ENCODE results near the gene ABR. TPM values are rescaled to one million over a fixed set of nuclear protein-coding genes. Genes with fewer than 3 reads are reported as not detected.

Gene ABR
- polyA plus RNA-seq, 3 donors, result 19.8 to 160 (median 26.0) TPM

DNA sequence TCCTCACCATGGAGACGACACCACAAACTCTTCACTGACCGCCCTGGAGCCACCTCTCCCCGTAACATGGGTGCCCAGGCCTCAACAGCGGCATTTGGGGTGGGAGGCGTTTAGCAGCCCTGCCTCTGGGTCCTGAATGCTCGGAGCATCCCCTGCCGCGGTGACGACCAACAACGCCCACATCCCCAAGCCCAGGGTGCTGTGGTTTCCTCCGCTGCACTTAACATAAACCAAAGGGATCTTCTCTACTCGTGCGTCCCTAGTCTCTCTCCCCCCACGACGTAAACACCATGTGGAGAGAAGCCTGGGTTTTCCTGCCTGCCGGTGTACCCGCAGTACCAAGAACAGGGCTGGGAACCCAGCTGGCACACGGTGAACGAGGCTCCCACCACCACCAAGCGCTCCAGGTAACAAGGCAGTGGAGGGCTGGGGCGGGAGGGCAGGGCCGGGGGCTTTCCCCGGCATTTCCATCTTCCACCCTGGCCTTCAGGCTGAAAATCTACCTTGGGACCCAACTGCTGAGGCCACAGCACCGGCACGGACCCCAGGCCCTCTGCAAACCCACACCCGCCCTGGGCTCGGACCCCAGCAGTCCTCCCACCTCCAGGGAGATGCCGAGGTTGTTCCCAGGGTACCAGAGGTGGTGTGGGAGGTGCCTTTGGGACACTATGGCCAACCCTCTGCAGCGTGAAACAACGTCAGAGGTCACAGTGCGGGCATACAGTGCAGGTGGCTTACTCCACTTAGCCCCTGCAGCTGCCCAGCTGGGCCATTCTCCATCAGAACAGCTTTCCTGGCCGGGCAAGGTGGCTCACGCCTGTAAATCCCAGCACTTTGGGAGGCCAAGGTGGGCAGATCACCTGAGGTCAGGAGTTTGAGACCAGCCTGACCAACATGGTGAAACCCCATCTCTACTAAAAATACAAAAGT, 128.5 kb downstream of the ABR start:
- Histone ChIP-seq H3K9ac (ENCODE audit: insufficient read depth, low read length, poor library complexity, severe bottlenecking) (no peak overlapping the region), H3K4me3 (replicated peaks in 1 of 3; ENCODE audit: low read depth in 2 of 3, low read length in 3 of 3) (no peak overlapping the region), H3K4me1 (ENCODE audit: control insufficient read depth in 1 of 2, insufficient read depth in 2 of 2, low read length in 2 of 2) (no peaks in the 10 kb centered on the region), H3K36me3 (replicated peaks in 1 of 2; ENCODE audit: control insufficient read depth in 1 of 2, insufficient read depth in 2 of 2, low read length in 2 of 2) (peaks cover 74 to 82% of the 10 kb centered on the region in 2 donors), H4K20me1 (ENCODE audit: insufficient read depth, low read length) (peaks cover 85% of the 10 kb centered on the region), H3K9me3 (replicated peaks in 1 of 2; ENCODE audit: control insufficient read depth in 1 of 2, insufficient read depth in 1 of 2, low read length in 2 of 2) (no peaks in the 10 kb centered on the region), H3K4me2 (replicated peaks; ENCODE audit: extremely low read depth, low read length, poor library complexity, severe bottlenecking) (no peak overlapping the region), H3K79me2 (ENCODE audit: insufficient read depth, low read length) (peaks cover 7% of the 10 kb centered on the region), H3K27ac (ENCODE audit: low read depth in 1 of 2, low read length in 2 of 2) (peak overlapping the region in 1 of 2 donors; percentile 9), H2AFZ (ENCODE audit: insufficient read depth, low read depth, low read length, poor library complexity, severe bottlenecking) (no peak overlapping the region), H3K27me3 (ENCODE audit: control insufficient read depth in 2 of 2, insufficient read depth in 2 of 2, low read length in 2 of 2) (no peaks in the 10 kb centered on the region)
- H3K27me3 Mint-ChIP-seq (ENCODE audit: low read depth in 3 of 3), result peaks cover 0 to 2% (median 0%) of the 10 kb centered on the region in 3 donors
- H3K27ac Mint-ChIP-seq, result peak overlapping the region in 3 of 7 donors; percentile 42 to 83 (median 46)
- 88% methylated on average over 20 of the region's 33 CpGs for WGBS (ENCODE audit: insufficient coverage)
- peaks cover 48 to 77% of the 10 kb centered on the region in 2 donors for H3K36me3 Mint-ChIP-seq
- no peak overlapping the region for H3K4me3 Mint-ChIP-seq
- no peak for DNase-seq
- intact Hi-C loops (cut with micrococcal nuclease), result loop anchor here in 1 of 2 donors (10.0 kb wide), 1 partner anchor 46 kb away; no protein-coding TSS in a partner anchor
- TF ChIP-seq, protein P1, sequence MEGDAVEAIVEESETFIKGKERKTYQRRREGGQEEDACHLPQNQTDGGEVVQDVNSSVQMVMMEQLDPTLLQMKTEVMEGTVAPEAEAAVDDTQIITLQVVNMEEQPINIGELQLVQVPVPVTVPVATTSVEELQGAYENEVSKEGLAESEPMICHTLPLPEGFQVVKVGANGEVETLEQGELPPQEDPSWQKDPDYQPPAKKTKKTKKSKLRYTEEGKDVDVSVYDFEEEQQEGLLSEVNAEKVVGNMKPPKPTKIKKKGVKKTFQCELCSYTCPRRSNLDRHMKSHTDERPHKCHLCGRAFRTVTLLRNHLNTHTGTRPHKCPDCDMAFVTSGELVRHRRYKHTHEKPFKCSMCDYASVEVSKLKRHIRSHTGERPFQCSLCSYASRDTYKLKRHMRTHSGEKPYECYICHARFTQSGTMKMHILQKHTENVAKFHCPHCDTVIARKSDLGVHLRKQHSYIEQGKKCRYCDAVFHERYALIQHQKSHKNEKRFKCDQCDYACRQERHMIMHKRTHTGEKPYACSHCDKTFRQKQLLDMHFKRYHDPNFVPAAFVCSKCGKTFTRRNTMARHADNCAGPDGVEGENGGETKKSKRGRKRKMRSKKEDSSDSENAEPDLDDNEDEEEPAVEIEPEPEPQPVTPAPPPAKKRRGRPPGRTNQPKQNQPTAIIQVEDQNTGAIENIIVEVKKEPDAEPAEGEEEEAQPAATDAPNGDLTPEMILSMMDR (IDR thresholded peaks at IDR 0.05), result no peak
- H3K4me1 Mint-ChIP-seq, result no peaks in the 10 kb centered on the region
- H3K9me3 Mint-ChIP-seq, result no peaks in the 10 kb centered on the region

DNA sequence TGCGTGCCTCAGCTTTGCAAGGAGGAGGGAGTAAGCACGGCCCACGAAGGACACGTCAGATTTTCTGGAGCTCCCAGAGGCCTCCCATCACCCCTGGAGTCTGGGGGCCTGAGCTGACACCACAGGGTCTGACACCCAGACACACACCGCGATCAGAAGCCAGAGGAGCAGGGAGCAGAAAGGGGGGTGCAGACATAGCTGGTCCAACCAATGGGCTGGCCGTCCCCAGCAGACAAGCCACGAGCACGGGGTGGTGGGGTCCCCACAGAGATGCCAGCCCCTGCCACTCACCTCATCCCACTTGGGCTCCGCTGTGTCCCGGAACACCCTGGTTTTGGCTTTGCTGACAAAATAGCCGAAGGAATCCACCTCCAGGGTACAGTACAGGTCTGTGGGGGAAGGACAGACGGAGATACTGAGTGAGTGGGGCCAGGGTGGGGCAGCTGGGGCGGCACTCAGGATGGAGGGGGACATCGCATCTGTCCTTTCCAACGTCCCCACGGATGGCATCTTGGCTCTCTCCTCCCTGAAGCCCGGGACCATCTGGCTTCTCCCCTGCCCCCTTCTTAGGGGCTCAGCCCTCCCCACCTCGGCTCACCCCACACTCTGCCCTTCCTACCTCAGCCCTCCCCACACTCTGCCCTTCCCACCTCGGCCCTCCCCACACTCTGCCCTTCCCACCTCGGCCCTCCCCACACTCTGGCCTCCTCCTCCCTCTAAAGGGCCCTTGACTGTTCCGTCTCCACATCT, 129.4 kb downstream of the ABR start:
- Mint-ChIP-seq H3K27me3 (ENCODE audit: low read depth in 3 of 3) (peaks cover 0 to 2% (median 0%) of the 10 kb centered on the region in 3 donors), H3K36me3 (peaks cover 51 to 74% of the 10 kb centered on the region in 2 donors), H3K9me3 (no peaks in the 10 kb centered on the region), H3K27ac (peak overlapping the region in 3 of 7 donors; percentile 9 to 46 (median 10)), H3K4me1 (no peaks in the 10 kb centered on the region), H3K4me3 (no peak overlapping the region)
- Histone ChIP-seq H3K79me2 (ENCODE audit: insufficient read depth, low read length) (peaks cover 7% of the 10 kb centered on the region), H3K27ac (ENCODE audit: low read depth in 1 of 2, low read length in 2 of 2) (no peak overlapping the region), H3K4me1 (ENCODE audit: control insufficient read depth in 1 of 2, insufficient read depth in 2 of 2, low read length in 2 of 2) (no peaks in the 10 kb centered on the region), H4K20me1 (ENCODE audit: insufficient read depth, low read length) (peaks cover 82% of the 10 kb centered on the region), H2AFZ (ENCODE audit: insufficient read depth, low read depth, low read length, poor library complexity, severe bottlenecking) (no peak overlapping the region), H3K36me3 (replicated peaks in 1 of 2; ENCODE audit: control insufficient read depth in 1 of 2, insufficient read depth in 2 of 2, low read length in 2 of 2) (peaks cover 66 to 81% of the 10 kb centered on the region in 2 donors), H3K9ac (ENCODE audit: insufficient read depth, low read length, poor library complexity, severe bottlenecking) (no peak overlapping the region), H3K4me3 (replicated peaks in 1 of 3; ENCODE audit: low read depth in 2 of 3, low read length in 3 of 3) (no peak overlapping the region), H3K9me3 (replicated peaks in 1 of 2; ENCODE audit: control insufficient read depth in 1 of 2, insufficient read depth in 1 of 2, low read length in 2 of 2) (no peaks in the 10 kb centered on the region), H3K4me2 (replicated peaks; ENCODE audit: extremely low read depth, low read length, poor library complexity, severe bottlenecking) (no peak overlapping the region), H3K27me3 (ENCODE audit: control insufficient read depth in 2 of 2, insufficient read depth in 2 of 2, low read length in 2 of 2) (no peaks in the 10 kb centered on the region)
- no peak for DNase-seq
- 87% methylated on average over 17 of the region's 22 CpGs for WGBS (ENCODE audit: insufficient coverage)
- intact Hi-C loops (cut with micrococcal nuclease), result loop anchor here in 1 of 2 donors (10.0 kb wide), 1 partner anchor 46 kb away; no protein-coding TSS in a partner anchor
- TF ChIP-seq, protein P1 (IDR thresholded peaks at IDR 0.05), result no peak
